Suprapubic skin (tissue), 4 donors: Measurements from ENCODE around the gene ACSS1.

ENCODE experiments used
- EP300 ChIP-seq: sonication (generic); formaldehyde crosslinking; IDR thresholded peaks from one replicate; pipeline ENCODE4 v1.6.1; 2017; ENCODE audit warnings: antibody characterized with exemption
- POLR2A ChIP-seq, 2 donors: fragments of 450-650 bp; IDR thresholded peaks; one replicate each; pipeline ENCODE4 v1.6.1; 2017; ENCODE audit warnings: antibody characterized with exemption in 2 of 2, mild to moderate bottlenecking in 2 of 2, moderate library complexity in 2 of 2
- POLR2AphosphoS5 ChIP-seq, 3 donors: sonication (generic); formaldehyde crosslinking; IDR thresholded peaks; one replicate each; pipeline ENCODE4 v1.6.1; 2017; ENCODE audit warnings: antibody characterized with exemption in 3 of 3
- TF ChIP-seq, protein P1 (sequence below), 2 donors: fragments of 200-600 bp in 1 of 2; fragments of 450-650 bp in 1 of 2; sonication (generic) in 1 of 2; IDR thresholded peaks; one replicate each; pipeline ENCODE4 v1.5.1; 2016 to 2019; ENCODE audit warnings: antibody characterized with exemption in 2 of 2, mild to moderate bottlenecking in 1 of 2, moderate library complexity in 1 of 2

DNA sequence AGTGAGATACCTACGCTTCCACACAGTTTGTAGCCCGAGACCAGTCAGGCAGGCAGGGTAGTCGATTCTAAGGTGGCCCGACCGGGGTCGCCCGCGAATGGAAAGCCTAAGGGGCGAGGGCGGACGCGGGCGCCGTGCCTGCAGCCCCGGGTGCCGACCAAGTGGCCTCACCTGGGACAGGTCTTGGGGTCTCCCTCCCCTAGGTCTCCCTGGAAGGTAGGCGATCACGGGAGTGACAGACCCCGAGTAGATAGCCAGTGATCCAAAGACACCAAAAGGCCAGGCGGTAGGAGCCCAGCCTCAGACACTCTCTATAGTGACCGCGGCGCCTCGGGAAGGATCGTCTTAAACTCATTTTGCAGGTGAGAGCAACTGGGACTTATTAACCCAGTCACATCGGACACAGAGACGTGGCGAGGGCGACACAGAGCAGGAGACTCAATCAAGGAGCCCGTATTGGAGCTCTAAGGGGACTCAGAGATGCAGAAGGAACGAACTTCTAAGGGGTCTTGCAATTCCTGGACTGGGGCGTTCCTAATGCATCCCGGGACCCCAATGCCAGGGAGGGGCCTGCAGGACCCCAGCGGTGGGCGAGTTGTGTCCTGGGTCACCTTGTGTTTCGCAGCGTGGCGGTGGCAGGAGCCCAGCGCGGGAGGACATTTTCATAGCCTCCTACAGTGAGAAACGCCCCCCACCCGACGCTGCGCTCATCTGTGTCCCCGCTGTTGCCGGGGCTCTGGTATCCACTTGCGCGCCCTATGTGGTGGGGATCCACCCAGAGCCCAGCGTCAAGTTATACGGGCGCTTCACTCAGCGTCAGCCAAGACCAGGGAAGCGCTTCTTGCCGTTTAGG, 26.1 kb upstream of the ACSS1 start:
- TF ChIP-seq, protein P1, sequence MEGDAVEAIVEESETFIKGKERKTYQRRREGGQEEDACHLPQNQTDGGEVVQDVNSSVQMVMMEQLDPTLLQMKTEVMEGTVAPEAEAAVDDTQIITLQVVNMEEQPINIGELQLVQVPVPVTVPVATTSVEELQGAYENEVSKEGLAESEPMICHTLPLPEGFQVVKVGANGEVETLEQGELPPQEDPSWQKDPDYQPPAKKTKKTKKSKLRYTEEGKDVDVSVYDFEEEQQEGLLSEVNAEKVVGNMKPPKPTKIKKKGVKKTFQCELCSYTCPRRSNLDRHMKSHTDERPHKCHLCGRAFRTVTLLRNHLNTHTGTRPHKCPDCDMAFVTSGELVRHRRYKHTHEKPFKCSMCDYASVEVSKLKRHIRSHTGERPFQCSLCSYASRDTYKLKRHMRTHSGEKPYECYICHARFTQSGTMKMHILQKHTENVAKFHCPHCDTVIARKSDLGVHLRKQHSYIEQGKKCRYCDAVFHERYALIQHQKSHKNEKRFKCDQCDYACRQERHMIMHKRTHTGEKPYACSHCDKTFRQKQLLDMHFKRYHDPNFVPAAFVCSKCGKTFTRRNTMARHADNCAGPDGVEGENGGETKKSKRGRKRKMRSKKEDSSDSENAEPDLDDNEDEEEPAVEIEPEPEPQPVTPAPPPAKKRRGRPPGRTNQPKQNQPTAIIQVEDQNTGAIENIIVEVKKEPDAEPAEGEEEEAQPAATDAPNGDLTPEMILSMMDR (IDR thresholded peaks at IDR 0.05), result no peak
- TF ChIP-seq POLR2AphosphoS5 (IDR thresholded peaks at IDR 0.05) (no peak), POLR2A (IDR thresholded peaks at IDR 0.05) (no peak), EP300 (no peak)
